Stimulated activated CD4-positive, alpha-beta T cell treated with anti-CD3 and anti-CD28 coated beads, TNF-alpha, amount 100 ng/mL, for 1 hour (primary cell): ENCODE measurements around the gene DCC.

Experiments
- DNase-seq, 3 donors: peaks; one replicate each; pipeline ENCODE4 v3.0.0-alpha.2; 2020; ENCODE audit warnings: low read depth in 3 of 3, low spot score in 1 of 3

DCC gene

DNA sequence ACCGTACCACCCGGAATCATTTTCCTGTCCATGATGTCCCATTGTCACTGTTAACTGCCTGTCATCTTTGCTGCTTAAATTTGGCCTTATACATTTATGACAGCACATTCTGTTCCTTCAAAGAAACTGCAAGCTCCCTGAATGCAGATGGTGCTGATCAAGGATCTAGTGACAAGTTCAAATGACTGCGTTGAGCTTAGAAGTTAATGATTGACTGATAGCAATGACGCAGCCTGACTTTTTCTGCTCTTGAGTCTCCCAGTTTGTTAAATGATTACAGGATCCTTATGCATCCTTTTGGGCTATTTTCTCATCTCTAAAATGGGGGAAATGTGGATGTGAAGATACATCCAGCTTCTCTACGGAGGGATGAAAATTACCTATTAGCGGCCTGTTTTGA lies 159.0 kb downstream of the DCC start:
- DNase-seq: no peak

DNA sequence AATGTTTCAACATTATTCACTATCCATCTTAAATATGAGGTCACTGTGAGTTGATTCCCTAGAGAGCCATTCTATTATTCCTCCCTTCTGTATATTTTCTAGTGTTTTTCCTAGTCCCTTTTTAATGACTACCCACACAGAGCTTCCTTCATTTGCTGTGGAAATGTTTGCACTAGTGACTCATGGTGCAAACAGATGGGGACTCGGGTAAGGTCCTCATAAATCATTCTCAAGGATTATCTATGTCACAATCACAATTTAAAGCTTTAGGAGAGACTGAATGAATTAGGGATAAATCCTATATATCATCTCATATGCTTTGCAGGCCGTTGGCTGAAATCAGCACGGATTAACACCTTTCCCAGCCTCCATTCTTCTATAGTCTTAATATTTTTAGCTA lies 159.6 kb downstream of the DCC start:
- no peak for DNase-seq

- no peak for DNase-seq
These were observed 164.6 kb downstream of the DCC start for GRCh38 chr18:52504589-52504988.

DNA sequence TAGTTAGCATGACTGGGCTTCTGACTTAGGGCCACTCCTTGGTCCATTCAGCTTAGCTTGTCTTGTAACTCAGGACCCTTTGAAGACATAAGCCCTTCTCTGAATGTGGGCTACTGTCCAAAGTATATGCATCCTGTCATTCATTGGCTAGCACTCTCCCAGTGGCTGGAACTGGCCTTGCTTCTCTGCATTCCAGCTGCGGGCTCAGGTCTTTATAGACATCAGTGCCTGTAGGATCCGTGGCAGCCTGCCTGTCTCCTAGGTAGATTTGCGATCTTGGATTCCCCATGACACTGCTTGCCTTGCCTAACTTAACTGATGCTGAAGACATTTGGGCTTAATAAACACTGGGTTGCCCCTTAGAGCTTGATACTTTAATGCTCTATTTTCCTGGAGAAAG lies 170.1 kb downstream of the DCC start:
- no peak for DNase-seq

DNA sequence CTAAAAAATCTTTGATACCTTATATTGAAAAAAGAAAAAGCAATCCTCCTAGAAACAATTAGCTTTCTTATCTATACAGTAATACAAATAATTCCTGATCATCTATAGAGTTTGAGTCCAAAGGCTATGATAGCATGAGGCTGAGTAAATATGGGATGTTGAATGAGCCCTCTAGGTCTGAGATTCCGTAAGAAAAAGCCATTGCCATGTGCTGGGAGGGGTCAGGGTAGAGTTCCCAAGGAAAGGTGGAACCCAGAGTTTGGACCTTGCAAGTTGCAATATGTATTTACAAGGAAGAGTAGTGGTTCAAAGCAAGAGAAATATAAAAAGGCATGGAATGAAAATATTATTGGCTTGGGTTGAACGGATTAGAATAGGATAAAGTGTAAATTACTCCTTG lies 178.1 kb downstream of the DCC start:
- DNase-seq: no peak

- no peak for DNase-seq
These were observed 179.0 kb downstream of the DCC start for GRCh38 chr18:52519021-52519420.

DNA sequence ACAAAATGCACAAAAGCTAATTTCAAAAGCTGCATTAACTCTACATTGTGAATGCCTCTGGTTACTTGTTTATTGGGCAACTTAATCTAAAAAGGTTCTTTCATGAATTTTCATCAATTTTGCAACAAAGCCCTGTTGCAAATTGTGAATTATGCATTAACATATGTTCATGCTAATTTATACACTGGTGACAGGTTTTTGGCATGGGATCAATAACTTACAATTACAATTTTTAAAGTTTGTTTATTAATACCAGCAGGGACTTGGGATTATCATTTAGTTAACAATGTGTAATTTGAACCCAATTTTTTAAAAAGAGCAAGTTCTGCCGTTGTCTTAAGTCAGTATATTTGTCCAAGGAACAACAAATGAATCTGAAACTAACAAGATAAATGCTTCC lies 183.6 kb downstream of the DCC start:
- DNase-seq: no peak

- no peak for DNase-seq
These were observed 191.8 kb downstream of the DCC start for GRCh38 chr18:52531836-52532235.

DNA sequence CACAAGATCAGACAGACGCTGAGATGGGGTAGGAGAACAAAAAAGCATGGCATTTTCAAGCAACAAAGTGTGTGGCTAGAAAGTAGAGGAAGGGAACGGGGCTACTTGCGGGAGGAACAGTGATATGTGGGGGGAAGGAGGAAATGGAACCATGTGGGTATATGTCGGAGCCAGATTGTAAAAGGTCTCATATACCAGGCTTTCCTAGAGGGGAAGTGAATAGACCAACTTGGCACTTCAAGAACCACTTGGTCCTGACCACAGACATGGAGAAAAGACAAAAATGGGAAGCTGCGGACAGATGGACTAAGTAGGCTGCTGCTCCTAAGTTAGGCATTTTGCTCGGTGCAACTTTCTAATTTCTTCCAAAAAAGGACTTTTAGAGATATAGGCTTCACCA lies 196.0 kb downstream of the DCC start:
- no peak for DNase-seq

GRCh38 chr18:52537261-52537660 lies 197.3 kb downstream of the DCC start:
- DNase-seq: no peak

- DNase-seq: no peak
These were observed 201.1 kb downstream of the DCC start for GRCh38 chr18:52541056-52541455.

DNA sequence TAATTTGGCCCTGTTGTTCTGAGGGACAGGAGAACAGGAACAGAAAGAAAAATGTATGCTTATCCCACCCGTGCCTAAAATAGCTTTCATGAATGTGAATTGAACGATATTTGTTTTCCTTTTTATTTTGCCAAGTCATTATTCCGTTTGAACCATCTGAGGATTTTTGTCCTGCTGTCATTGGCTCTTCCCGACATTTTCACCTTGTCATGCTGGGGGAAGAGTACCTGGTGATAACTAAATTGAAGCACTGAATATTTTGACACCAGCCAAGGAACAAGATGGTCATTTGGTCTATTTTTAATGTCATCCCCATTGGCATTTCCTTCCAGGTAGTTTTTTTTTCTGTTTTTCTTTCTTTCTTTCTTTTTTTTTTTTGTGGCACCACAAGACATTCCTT lies 204.1 kb downstream of the DCC start:
- DNase-seq: no peak

DNA sequence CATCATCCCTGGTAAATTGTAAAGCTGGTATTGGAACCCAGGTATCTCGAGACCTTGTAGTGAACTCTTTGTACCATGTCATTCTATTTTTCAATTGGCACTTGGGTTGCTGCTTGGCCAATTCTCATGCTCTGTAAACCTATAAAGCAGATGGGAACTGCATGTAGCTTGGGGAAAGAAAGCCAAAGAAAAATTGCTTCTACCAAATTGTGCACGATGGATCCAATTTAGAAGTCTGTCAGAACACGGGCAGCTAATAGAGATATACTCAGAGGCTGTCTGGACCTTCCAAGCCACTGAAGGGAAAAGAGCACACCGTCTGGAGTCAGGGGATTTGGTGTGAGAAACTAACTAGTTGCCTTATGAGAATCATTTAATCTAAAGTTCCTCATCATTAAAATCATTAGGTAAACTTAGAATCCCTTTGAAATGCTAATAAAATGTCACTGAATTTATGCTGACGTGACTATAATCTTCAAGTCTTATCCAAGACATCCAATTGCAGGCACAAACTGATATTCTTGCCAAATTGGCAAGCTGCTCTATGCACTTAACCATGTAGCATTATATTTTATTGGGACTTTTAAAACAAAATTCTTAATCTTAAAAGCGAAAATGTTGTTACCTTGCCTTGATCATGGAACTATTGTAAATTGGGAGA lies 206.8 kb downstream of the DCC start:
- no peak for DNase-seq

GRCh38 chr18:52553441-52553840 lies 213.4 kb downstream of the DCC start:
- DNase-seq: no peak

GRCh38 chr18:52554180-52554579 lies 214.2 kb downstream of the DCC start:
- DNase-seq: no peak

GRCh38 chr18:52567360-52567759 lies 227.4 kb downstream of the DCC start:
- DNase-seq: no peak

- DNase-seq: no peak
These were observed 229.5 kb downstream of the DCC start for GRCh38 chr18:52569492-52569891.

DNA sequence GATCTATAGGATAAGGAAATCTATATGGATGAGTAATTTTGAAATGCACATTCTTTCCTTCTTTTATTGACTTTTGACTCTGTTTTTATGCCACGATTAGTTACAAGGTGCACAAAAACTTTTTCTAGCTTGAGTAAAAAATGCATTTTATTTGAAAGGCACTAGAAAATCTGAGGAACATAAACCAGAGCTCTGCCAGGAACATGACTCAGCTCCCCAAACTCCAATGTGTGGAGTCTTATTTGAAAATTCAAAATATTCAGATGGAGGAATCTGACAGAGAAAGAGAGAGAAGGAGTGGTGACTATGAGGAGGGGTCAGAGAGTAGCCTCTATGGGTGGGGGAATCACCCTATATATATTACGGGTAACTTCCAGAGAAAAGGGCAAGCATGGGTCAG lies 231.0 kb downstream of the DCC start:
- no peak for DNase-seq

DNA sequence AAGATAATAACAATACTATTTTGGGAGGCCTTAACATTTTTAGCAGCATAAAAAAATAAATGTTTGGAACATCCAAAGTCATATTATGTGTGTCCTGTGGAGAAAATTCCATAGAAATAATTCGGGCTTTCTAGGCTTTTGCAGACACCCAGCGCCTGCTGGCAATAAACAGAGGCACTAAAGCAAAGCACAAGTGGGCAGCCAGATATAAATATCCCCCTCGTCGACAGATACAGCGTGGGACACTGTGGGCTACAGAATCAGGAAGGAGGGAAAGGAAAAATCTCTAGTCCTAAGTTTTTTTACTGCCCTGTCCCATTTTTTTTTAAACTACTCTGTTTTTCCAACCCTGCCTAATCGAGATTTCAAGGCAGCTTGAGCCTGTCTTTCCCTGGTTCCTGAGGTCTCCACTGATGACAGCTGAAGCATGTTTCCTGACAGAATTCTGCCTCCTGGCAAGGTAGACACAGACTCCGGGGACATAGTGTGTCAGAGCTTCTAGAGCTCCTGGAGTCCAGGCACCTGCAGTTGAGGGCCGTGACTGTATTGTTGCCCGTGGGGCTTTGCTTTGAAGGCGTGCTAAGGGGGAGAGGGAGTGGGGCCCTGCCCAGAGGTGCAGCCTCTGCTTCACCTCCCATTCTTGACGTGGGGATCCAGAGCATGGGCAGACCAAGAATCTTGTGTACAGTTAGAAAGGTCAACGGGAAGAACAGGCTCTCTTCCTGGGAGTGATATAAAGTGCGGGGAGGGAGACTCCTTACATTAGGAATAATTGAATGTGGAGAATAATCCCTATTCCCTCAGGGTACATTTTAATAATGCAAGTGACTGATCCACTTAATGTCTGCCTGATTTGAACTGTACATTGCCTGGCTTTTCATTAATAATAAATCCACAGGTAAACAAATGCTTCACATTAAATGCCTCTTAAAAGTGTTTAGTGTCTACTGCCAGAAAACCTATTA lies 232.3 kb downstream of the DCC start:
- no peak for DNase-seq

GRCh38 chr18:52577795-52578194 lies 237.8 kb downstream of the DCC start:
- DNase-seq: no peak

DNA sequence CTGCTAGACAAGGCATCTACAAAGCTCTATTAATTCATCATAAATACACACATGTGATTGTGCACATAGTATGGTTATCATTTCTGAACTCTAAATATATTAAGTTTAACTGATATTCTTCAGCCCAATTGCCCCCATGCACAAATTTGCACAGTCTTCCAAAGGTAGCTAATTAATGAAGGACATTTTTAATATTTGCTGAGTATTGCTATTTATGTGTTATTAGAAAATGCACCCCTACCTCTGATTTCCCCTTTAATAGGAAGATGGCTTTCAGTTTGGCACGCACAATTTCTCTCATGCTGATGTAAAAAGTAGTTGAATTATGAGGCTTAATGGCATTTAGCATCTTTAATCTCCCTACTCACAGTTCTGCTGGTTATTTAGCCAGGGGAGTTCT lies 242.1 kb downstream of the DCC start:
- DNase-seq: no peak

DNA sequence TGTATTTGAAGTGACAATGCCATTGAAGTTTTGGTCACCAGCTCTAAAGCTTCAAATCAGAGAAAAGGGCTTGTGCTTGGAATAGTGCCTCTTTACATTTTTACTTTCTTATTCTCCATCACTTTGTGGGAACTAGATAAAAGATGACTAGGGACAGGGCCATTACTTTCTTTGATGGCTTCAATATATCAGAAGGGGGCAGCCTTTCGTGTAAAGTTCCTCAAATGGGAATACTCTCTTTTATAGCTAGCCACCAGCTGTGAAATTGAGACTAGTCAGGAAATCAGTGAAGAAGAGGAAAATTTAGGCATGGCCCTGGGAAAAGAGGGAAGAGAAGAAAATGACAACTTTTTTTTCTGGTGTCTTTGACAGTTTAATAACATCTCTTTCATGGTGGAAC lies 242.5 kb downstream of the DCC start:
- DNase-seq: no peak

GRCh38 chr18:52588931-52589330 lies 248.9 kb downstream of the DCC start:
- no peak for DNase-seq
